HepG2 (cell line): ENCODE data around the gene SRP9. TPM values are rescaled to one million over a fixed set of nuclear protein-coding genes. Genes with fewer than 3 reads are reported as not detected.
A peak's percentile ranks its signal among the peaks of the same experiment; 100 is the strongest.

Source experiments
- BRD4 ChIP-seq: sonication (generic); formaldehyde crosslinking; IDR thresholded peaks from 2 replicates; pipeline ENCODE4 v1.4.0; 2020; ENCODE audit warnings: missing genetic modification reagents
- CBX5 ChIP-seq: sonication (generic); formaldehyde crosslinking; IDR thresholded peaks from 2 replicates; pipeline ENCODE4 v1.4.0; 2020; ENCODE audit warnings: missing genetic modification reagents, borderline replicate concordance
- HNRNPH1 ChIP-seq: fragments of 200-400 bp; formaldehyde crosslinking; optimal IDR thresholded peaks from 2 replicates; pipeline ENCODE3; 2017; ENCODE audit warnings: mild to moderate bottlenecking, low read depth, low read length
- HNRNPUL1 ChIP-seq: fragments of 200-400 bp; formaldehyde crosslinking; IDR thresholded peaks from 2 replicates; pipeline ENCODE4 v1.6.1; 2017; ENCODE audit warnings: low read depth, mild to moderate bottlenecking, low read length, moderate library complexity
- MED13 ChIP-seq: sonication (generic); formaldehyde crosslinking; IDR thresholded peaks from 2 replicates; pipeline ENCODE4 v1.5.0; 2020; ENCODE audit warnings: missing genetic modification reagents
- PRDM15 ChIP-seq: sonication (generic); formaldehyde crosslinking; IDR thresholded peaks from 2 replicates; pipeline ENCODE4 v1.4.0; 2020; ENCODE audit warnings: missing genetic modification reagents
- SAP130 ChIP-seq: IDR thresholded peaks from 2 replicates; pipeline ENCODE4 v1.6.1; 2016; ENCODE audit warnings: low read depth
- SP4 ChIP-seq: sonication (generic); formaldehyde crosslinking; IDR thresholded peaks from 2 replicates; pipeline ENCODE4 v1.8.1; 2023; ENCODE audit warnings: mild to moderate bottlenecking, missing genetic modification reagents
- ZBTB26 ChIP-seq: IDR thresholded peaks from 2 replicates; pipeline ENCODE4 v1.6.1; 2016; ENCODE audit warnings: missing compliant biosample characterization, missing genetic modification reagents, borderline replicate concordance
- ZBTB44 ChIP-seq: sonication (generic); formaldehyde crosslinking; IDR thresholded peaks from 2 replicates; pipeline ENCODE4 v1.4.0; 2020; ENCODE audit warnings: missing genetic modification reagents
- ZBTB49 ChIP-seq: sonication (generic); formaldehyde crosslinking; IDR thresholded peaks from 2 replicates; pipeline ENCODE4 v1.4.0; 2020; ENCODE audit warnings: missing genetic modification reagents, borderline replicate concordance
- ZFAT ChIP-seq: sonication (generic); formaldehyde crosslinking; conservative IDR thresholded peaks from 2 replicates; pipeline ENCODE4 v1.8.1; 2023; ENCODE audit warnings: missing genetic modification reagents, inconsistent platforms
- ZNF180 ChIP-seq: sonication (generic); formaldehyde crosslinking; IDR thresholded peaks from 2 replicates; pipeline ENCODE4 v1.4.0; 2020; ENCODE audit warnings: low read depth, missing genetic modification reagents, borderline replicate concordance
- ZNF232 ChIP-seq: sonication (generic); formaldehyde crosslinking; IDR thresholded peaks from 2 replicates; pipeline ENCODE4 v1.4.0; 2020; ENCODE audit warnings: missing genetic modification reagents, borderline replicate concordance
- ZNF768 ChIP-seq: sonication (generic); formaldehyde crosslinking; IDR thresholded peaks from 2 replicates; pipeline ENCODE4 v1.4.0; 2020; ENCODE audit warnings: missing genetic modification reagents
- ZNF773 ChIP-seq: sonication (generic); formaldehyde crosslinking; IDR thresholded peaks from 2 replicates; pipeline ENCODE4 v1.4.0; 2020; ENCODE audit warnings: missing genetic modification reagents, borderline replicate concordance
- polyA plus RNA-seq, 8 experiments: library from polyadenylated mRNA; depleted of rRNA in 3 of 8; stranded (reverse) in 7 of 8; unstranded in 1 of 8; fragments of >200 nt; fragmentation: Illumina TruSeq in 4 of 8; extraction: Trizol in 4 of 8; gene quantifications; 2 replicates each; pipeline versions ENCODE4 v1.2.1 to v1.2.3, GENCODE V29; 2011 to 2016; ENCODE audit warnings: low read depth in 4 of 8, missing spikeins in 1 of 8, mixed read lengths in 1 of 8; ENCODE audit not compliant: insufficient read depth in 1 of 8
- total RNA-seq, 5 experiments: library from RNA; depleted of rRNA; stranded (reverse); fragments of >200 nt; fragmentation: Illumina TruSeq; extraction: Trizol; gene quantifications; 2 replicates each; pipeline ENCODE4 v1.2.3, GENCODE V29; 2016; ENCODE audit warnings: low read depth in 1 of 5

Gene SRP9
- total and polyA plus RNA-seq, 2 of the 13 experiments (the other 11 are each of a cell fraction or from before 2014, with no cell fraction given) = 251 to 307 TPM

GRCh38 chr1:225809842-225810578 is 32.4 kb downstream of the SRP9 start, which contains the start of gene EPHX1 (continued):
- TF ChIP-seq ZFAT = no peak
- TF ChIP-seq ZNF180 (CRISPR knock-in tag) = no peak
- TF ChIP-seq MED13 (CRISPR knock-in tag) = no peak
- TF ChIP-seq ZBTB44 (CRISPR knock-in tag) = no peak
- no peak; the same call in 1 of the 2 replicates for TF ChIP-seq SAP130 (CRISPR knock-in tag)
- TF ChIP-seq SP4 (CRISPR knock-in tag) = peak; percentile 41; the same call in 1 of the 2 replicates
- no peak for TF ChIP-seq CBX5
- no peak for TF ChIP-seq BRD4 (CRISPR knock-in tag)
- no peak for TF ChIP-seq HNRNPH1
- TF ChIP-seq ZNF232 (CRISPR knock-in tag) = no peak
- TF ChIP-seq ZNF768 (CRISPR knock-in tag) = peak; percentile 22; the same call in 1 of the 2 replicates
- 0 out of 2 replicates have a peak, but pooled peaks have one; percentile 28 for TF ChIP-seq ZBTB26
- no peak for TF ChIP-seq ZBTB49
- TF ChIP-seq HNRNPUL1 = no peak
- TF ChIP-seq ZNF773 (CRISPR knock-in tag) = 0 out of 2 replicates have a peak, but pooled peaks have one; percentile 40
- TF ChIP-seq PRDM15 (CRISPR knock-in tag) = no peak
